ENCODE measurements around the gene TELO2.

TELO2 gene

DNA sequence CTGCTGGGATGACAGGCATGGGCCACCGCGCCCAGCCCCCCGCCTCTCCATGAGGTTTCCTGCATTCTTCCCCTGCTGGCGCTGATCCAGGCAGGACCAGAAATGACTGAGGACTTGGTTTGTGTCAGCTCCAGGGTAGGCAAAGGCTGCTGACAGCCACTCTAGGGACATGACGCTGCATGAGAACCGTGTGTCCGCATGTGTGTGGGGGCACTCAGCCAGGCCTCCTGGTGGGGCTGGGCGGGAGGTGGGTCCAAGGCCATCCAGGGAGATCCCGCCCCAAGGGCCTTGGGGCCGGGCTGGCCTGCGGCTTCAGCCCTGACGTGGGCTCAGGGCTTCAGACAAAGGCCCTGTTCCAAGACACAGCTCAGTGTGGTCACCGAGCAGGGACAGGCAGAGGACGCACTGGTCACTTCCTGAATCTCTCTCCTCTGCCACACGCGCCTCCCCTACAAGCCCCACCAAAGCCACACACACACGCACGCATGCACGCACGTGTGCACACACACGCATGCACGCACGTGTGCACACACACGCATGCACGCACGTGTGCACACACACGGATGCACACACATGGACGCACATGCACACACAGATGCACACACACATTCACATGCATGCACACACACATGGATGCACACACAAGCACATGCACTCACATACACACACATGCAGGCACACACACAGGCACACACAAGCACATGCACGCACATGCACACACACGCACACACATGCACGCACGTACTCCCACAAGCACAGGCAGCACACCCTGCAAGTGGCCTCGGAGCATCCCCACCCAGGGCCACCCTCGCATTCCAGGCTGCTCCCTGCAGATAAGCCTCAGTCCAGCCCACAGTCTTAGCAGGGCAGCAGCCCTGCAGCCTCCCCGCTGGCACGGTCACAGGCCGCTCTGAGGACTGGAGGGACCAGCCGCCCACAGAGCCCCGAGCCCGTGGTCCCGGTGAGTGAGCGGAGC lies 35.0 kb downstream of the TELO2 start:
- peaks cover 29 to 48% (median 32%) of the 10 kb centered on the region in 11 experiments for H3K27me3 ChIP-seq
- H3K4me2 ChIP-seq = peak overlapping the region in 9 of 11 experiments; percentile 79 to 96 (median 85); a peak in 18 of 22 replicates
- H3K9me3 ChIP-seq (replicated peaks in 1 of 11) = no peaks in the 10 kb centered on the region
- peaks cover 0 to 67% (median 39%) of the 10 kb centered on the region in 11 experiments; a peak in 20 of 22 replicates for H4K20me1 ChIP-seq
- H3K4me1 ChIP-seq = peaks cover 29 to 70% (median 56%) of the 10 kb centered on the region in 10 experiments
- peaks cover 0 to 6% (median 0%) of the 10 kb centered on the region in 11 experiments; a peak in 3 of 22 replicates for H3K36me3 ChIP-seq
- no peak overlapping the region for H3K9ac ChIP-seq
- TF ChIP-seq Cebpa-rat (IDR thresholded peaks at IDR 0.05) = no peak
- no peak overlapping the region for H3K4me3 ChIP-seq
- H3K27ac ChIP-seq = no peak overlapping the region

DNA sequence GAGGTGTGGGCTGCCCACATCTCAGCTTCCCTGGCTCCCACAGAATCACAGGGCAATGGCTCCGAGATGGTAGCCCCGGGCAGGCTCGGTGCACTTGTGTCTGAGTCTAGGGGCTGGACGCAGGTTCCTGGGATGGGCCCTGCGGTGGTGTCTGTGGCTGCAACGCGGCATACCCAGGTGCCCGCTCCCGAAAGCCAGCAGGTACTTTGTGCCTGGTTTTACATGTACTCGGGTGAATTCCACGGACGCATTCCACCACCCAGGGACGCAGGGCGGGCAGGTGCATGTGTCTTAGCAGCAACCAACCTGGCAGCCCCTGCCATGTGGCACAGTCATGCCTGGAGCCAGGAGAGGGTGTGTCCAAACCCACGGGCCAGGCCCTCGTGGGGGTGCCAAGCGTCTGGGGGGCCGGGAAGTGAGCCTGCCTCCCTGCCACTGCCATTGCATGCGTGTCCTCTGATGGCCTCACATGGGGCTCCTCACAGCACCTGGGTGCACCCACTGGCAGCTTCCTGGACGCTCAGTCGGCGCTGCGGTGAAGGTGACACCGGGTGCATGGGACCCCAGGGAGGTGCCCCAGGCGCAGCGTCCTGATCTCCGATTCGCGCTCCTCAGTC lies 35.9 kb downstream of the TELO2 start:
- Histone ChIP-seq H3K36me3 (no peaks in the 10 kb centered on the region), H3K4me1 (peaks cover 38 to 79% (median 65%) of the 10 kb centered on the region in 10 experiments), H3K27ac (no peak overlapping the region), H3K9me3 (replicated peaks in 1 of 11) (no peaks in the 10 kb centered on the region), H3K4me3 (no peak overlapping the region), H3K9ac (no peak overlapping the region), H3K4me2 (0 out of 22 replicates have a peak overlapping the region, but pooled peaks of 1 of the 11 experiments have one; percentile 12), H3K27me3 (peaks cover 38 to 58% (median 41%) of the 10 kb centered on the region in 11 experiments), H4K20me1 (peaks cover 0 to 76% (median 48%) of the 10 kb centered on the region in 11 experiments; a peak in 20 of 22 replicates)
- TF ChIP-seq Cebpa-rat (IDR thresholded peaks at IDR 0.05) = no peak

DNA sequence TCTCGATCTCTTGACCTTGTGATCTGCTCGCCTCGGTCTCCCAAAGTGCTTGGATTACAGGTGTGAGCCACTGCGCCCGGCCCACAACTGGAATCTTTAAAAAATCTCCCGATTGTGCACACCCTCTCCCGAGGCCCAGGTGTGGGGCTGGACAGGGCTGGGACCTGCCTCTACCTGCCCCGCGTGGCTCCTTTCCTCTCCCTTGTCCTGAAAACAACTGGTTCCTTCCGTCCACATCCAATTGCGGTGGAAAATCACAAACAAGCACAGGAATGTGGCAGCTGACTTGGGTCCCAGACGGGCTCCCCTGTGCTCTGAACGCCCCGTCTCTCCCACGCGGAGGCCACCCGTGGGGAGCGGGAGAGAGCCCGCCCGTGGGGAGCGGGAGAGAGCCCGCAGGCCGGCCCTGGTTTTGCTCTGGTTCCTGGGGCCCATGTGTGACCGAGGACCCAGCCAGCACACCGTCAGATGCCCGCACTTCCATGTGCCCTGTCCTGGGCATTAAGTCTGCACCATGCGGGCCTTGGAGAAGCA lies 37.3 kb downstream of the TELO2 start:
- Histone ChIP-seq H3K27ac (no peak overlapping the region), H3K9me3 (replicated peaks in 1 of 11) (no peaks in the 10 kb centered on the region), H3K4me2 (peak overlapping the region in 7 of 11 experiments; percentile 69 to 95 (median 90); a peak in 8 of 22 replicates), H3K4me1 (peaks cover 50 to 88% (median 75%) of the 10 kb centered on the region in 10 experiments), H3K4me3 (no peak overlapping the region), H4K20me1 (peaks cover 0 to 88% (median 62%) of the 10 kb centered on the region in 11 experiments; a peak in 20 of 22 replicates), H3K27me3 (peaks cover 52 to 71% (median 55%) of the 10 kb centered on the region in 11 experiments), H3K36me3 (no peaks in the 10 kb centered on the region), H3K9ac (no peak overlapping the region)
- no peak for TF ChIP-seq Cebpa-rat (IDR thresholded peaks at IDR 0.05)

DNA sequence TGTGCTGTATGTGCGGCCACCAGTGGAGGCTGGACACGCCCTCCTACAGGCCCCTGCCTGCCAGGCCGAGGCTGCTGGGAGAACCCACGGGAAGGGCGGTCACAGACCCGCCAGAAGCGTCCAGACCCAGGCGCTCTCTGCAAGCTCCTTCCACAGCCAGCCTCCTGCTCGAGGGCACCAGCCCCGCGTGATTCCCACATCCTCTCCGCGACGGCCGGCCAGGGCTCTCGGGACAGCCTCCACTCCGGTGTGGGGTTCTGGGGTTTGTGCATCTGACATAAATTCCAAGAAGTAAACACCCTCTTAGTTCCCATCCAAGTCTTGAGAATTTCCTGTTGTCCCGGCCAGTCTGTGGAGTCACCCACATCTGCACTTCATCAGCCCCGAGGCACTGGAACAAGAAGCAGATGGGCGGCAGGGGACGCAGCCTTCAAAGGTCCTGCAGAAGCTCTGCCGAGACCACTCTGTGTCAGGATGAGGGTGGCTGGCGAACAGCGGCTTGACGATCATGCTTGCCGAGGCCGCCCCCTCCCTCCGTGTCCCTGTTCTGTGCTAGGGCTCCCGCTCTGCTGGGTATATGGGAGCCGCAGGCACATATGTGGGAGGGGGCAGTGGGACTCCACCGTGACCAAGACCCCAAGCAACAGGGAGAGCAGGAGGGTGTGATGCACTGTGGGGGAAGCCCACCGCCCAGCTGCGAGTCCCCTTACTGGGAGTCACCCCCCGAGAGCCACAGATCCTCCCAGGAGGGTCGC lies 37.9 kb downstream of the TELO2 start:
- Histone ChIP-seq H3K4me1 (peaks cover 50 to 88% (median 75%) of the 10 kb centered on the region in 10 experiments), H3K4me2 (peak overlapping the region in 9 of 11 experiments; percentile 69 to 95 (median 90); a peak in 19 of 22 replicates), H4K20me1 (peaks cover 0 to 90% (median 68%) of the 10 kb centered on the region in 11 experiments; a peak in 20 of 22 replicates), H3K36me3 (no peaks in the 10 kb centered on the region), H3K27ac (no peak overlapping the region), H3K4me3 (no peak overlapping the region), H3K27me3 (peaks cover 59 to 72% (median 62%) of the 10 kb centered on the region in 11 experiments), H3K9me3 (replicated peaks in 1 of 11) (no peaks in the 10 kb centered on the region), H3K9ac (no peak overlapping the region)
- no peak for TF ChIP-seq Cebpa-rat (IDR thresholded peaks at IDR 0.05)

DNA sequence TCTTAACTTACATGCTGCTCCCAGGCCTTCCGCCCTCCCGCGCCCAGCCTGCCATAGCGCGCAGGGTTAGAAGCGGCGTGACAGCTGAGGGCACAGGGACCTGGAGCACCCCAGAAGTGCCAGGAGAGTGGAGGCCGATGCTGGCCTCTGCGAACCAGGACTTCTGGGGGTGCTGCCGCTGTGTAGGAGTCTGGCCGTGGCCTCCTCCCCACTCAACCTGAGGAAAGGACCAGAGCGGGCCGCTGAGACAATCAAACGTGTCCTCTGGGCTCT lies 38.4 kb downstream of the TELO2 start:
- Histone ChIP-seq H3K9me3 (replicated peaks in 1 of 11) (no peaks in the 10 kb centered on the region), H3K4me3 (no peak overlapping the region; a peak in 1 of 20 replicates), H4K20me1 (peaks cover 0 to 96% (median 73%) of the 10 kb centered on the region in 11 experiments; a peak in 20 of 22 replicates), H3K4me2 (peak overlapping the region; percentile 69 to 95 (median 90); a peak in 21 of 22 replicates), H3K27ac (no peak overlapping the region), H3K27me3 (peaks cover 64 to 78% (median 65%) of the 10 kb centered on the region in 11 experiments), H3K9ac (no peak overlapping the region), H3K4me1 (peaks cover 49 to 88% (median 75%) of the 10 kb centered on the region in 10 experiments), H3K36me3 (no peaks in the 10 kb centered on the region)
- TF ChIP-seq Cebpa-rat (IDR thresholded peaks at IDR 0.05) = no peak

DNA sequence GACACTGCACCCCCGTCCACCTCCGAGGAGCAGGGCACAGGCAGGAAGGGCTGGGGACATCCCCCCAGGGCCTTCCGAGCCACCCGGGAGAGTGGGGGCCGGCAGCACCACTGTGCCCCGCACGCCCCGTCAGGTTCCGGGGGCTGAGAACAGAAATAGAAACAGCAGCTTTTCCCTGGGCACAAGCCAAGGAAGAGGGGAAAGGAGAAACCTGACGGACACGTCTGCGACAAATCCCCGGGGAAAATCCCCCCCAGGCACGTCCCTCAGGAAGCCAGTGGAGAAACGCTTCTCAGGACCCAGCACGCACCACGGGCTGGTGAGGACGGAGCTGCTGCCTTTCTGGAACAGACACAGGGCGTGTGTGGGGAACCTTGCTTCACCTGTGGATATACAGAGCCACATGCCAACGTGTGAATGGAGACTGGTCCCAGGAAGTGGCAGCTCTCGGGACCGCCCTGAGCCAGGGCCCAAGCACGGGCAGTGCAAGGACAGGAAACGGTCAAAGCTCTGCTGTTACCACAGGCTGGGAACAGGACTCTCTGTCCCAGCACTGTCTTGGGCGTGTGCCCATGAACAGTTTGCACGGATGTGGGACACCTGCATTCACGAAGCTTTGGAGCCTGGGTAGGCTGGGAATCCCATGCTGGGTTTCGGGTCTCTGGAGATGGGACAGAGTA lies 39.1 kb downstream of the TELO2 start:
- no peak overlapping the region for H3K27ac ChIP-seq
- no peaks in the 10 kb centered on the region for H3K9me3 ChIP-seq (replicated peaks in 1 of 11)
- peaks cover 69 to 84% (median 72%) of the 10 kb centered on the region in 11 experiments for H3K27me3 ChIP-seq
- H3K9ac ChIP-seq = peak overlapping the region in 1 of 11 experiments; percentile 35; a peak in 2 of 22 replicates
- peaks cover 0 to 99% (median 77%) of the 10 kb centered on the region in 11 experiments; a peak in 20 of 22 replicates for H4K20me1 ChIP-seq
- peak overlapping the region; percentile 69 to 95 (median 90) for H3K4me2 ChIP-seq
- no peak for TF ChIP-seq Cebpa-rat (IDR thresholded peaks at IDR 0.05)
- peaks cover 49 to 88% (median 75%) of the 10 kb centered on the region in 10 experiments for H3K4me1 ChIP-seq
- H3K36me3 ChIP-seq = no peaks in the 10 kb centered on the region
- H3K4me3 ChIP-seq = peak overlapping the region in 2 of 10 experiments; percentile 5 to 6; a peak in 2 of 20 replicates

DNA sequence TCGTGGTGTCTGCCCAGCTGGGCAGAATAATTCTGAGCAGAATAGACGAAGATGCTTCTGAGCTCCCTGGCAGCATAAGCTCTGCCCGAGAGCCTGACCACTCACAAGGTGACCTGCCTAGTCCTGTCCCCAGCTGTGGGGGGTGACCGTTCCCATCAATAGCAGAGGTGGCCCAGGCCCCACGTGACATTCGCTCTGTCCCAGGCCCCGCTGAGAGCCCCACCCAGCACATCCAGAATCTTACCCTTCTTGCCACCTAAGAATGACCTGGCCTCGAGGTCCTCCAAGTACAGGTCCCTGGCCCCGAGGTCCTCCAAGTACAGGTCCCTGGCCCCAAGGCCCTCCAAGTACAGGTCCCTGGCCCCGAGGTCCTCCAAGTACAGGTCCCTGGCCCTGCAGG lies 39.6 kb downstream of the TELO2 start:
- Histone ChIP-seq H3K9ac (peak overlapping the region in 3 of 11 experiments; percentile 10 to 58 (median 37); a peak in 1 of 22 replicates), H3K4me1 (peaks cover 53 to 88% (median 75%) of the 10 kb centered on the region in 10 experiments), H3K9me3 (replicated peaks in 1 of 11) (no peaks in the 10 kb centered on the region), H3K27ac (no peak overlapping the region), H3K4me3 (peak overlapping the region in 1 of 10 experiments; percentile 53; a peak in 1 of 20 replicates), H3K27me3 (peaks cover 74 to 90% (median 77%) of the 10 kb centered on the region in 11 experiments), H4K20me1 (peaks cover 0 to 99% (median 79%) of the 10 kb centered on the region in 11 experiments; a peak in 20 of 22 replicates), H3K36me3 (no peaks in the 10 kb centered on the region), H3K4me2 (peak overlapping the region; percentile 69 to 95 (median 90))
- no peak for TF ChIP-seq Cebpa-rat (IDR thresholded peaks at IDR 0.05)
